A549 (cell line): Measurements from ENCODE around the gene KRT40.

Source experiments
- POLR2A ChIP-seq: IDR thresholded peaks from 2 replicates; pipeline ENCODE4 v1.6.1; 2012; ENCODE audit warnings: mild to moderate bottlenecking, low read length
- TF ChIP-seq, protein P1 (sequence below): fragments of >200 bp; sonication (Bioruptor Twin); formaldehyde crosslinking; IDR thresholded peaks from 3 replicates; pipeline ENCODE4 v1.5.1; 2016

DNA sequence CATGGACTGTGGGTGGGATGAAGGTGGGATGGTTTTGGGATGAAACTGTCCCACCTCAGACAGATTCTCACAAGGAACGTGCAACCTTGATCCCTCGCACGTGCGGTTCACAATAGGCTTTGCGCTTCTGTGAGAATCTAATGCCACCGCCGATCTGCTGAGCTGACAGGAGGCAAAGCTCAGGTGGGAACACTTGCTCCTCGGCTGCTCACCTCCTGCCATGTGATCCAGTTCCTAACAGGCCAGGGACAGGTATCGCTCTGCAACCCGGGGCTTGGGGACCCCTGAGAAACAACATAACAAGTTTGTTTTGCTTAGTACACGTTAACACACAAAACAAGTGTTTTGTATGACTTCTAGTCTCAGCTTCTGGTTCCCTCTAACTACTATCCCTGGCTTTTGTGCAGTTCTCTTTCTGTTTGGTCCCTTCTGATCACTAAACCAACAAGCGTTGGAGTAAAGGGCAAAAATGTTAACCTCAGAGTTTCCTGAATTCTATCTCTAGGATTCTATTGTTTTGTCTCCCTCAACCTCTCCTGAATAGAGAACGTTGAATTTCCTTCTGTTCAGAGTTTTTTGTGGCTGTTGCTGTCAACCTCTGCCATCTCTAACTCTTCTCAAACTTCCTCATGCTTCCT lies 32.6 kb upstream of the KRT40 start:
- TF ChIP-seq, protein P1, sequence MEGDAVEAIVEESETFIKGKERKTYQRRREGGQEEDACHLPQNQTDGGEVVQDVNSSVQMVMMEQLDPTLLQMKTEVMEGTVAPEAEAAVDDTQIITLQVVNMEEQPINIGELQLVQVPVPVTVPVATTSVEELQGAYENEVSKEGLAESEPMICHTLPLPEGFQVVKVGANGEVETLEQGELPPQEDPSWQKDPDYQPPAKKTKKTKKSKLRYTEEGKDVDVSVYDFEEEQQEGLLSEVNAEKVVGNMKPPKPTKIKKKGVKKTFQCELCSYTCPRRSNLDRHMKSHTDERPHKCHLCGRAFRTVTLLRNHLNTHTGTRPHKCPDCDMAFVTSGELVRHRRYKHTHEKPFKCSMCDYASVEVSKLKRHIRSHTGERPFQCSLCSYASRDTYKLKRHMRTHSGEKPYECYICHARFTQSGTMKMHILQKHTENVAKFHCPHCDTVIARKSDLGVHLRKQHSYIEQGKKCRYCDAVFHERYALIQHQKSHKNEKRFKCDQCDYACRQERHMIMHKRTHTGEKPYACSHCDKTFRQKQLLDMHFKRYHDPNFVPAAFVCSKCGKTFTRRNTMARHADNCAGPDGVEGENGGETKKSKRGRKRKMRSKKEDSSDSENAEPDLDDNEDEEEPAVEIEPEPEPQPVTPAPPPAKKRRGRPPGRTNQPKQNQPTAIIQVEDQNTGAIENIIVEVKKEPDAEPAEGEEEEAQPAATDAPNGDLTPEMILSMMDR = no peak
- no peak for TF ChIP-seq POLR2A
